C1 segment of cervical spinal cord (tissue), 14 donors: ENCODE data around the gene NUDCD3.
"Not testable (repeated sequence)": the region's sequence is repeated elsewhere in the genome, so short reads cannot be mapped to it uniquely, and the experiment has no call there.

Source experiments
- DNase-seq, 14 donors: peaks; one replicate each; lab custom pipeline; 2025; lab: John Stamatoyannopoulos, UW

The NUDCD3 gene

GRCh38 chr7:44518761-44519160 lies 28.3 kb upstream of the NUDCD3 start:
- DNase-seq: no peak

GRCh38 chr7:44517175-44517574 lies 26.7 kb upstream of the NUDCD3 start:
- DNase-seq: no peak

GRCh38 chr7:44515590-44516268 lies 25.3 kb upstream of the NUDCD3 start:
- no peak for DNase-seq

GRCh38 chr7:44512736-44513135 lies 22.3 kb upstream of the NUDCD3 start:
- DNase-seq: no peak

GRCh38 chr7:44511863-44512468 lies 21.5 kb upstream of the NUDCD3 start:
- no peak for DNase-seq

GRCh38 chr7:44511236-44511635 lies 20.8 kb upstream of the NUDCD3 start:
- no peak for DNase-seq

GRCh38 chr7:44508328-44509030 lies 18.0 kb upstream of the NUDCD3 start:
- no peak for DNase-seq

- DNase-seq: not testable (repeated sequence)
Observed at GRCh38 chr7:44506592-44507288, 16.3 kb upstream of the NUDCD3 start.

GRCh38 chr7:44505595-44505994 lies 15.1 kb upstream of the NUDCD3 start:
- DNase-seq: no peak

GRCh38 chr7:44498230-44498954 lies 7.9 kb upstream of the NUDCD3 start:
- DNase-seq: no peak

- no peak for DNase-seq
Observed at GRCh38 chr7:44497155-44498027, 6.9 kb upstream of the NUDCD3 start.

- no peak for DNase-seq
Observed at GRCh38 chr7:44496385-44496784, 5.9 kb upstream of the NUDCD3 start.

- DNase-seq: no peak
Observed at GRCh38 chr7:44494960-44495359, 4.5 kb upstream of the NUDCD3 start.

GRCh38 chr7:44491229-44491628 lies 771 bp upstream of the NUDCD3 start:
- no peak for DNase-seq

GRCh38 chr7:44489955-44490350 lies 505 bp downstream of the NUDCD3 start:
- DNase-seq: no peak

GRCh38 chr7:44488955-44489354 lies 1.5 kb downstream of the NUDCD3 start:
- DNase-seq: no peak

- no peak for DNase-seq
Observed at GRCh38 chr7:44486693-44487092, 3.8 kb downstream of the NUDCD3 start.

GRCh38 chr7:44486001-44486400 lies 4.5 kb downstream of the NUDCD3 start:
- no peak for DNase-seq

GRCh38 chr7:44484482-44485313 lies 5.8 kb downstream of the NUDCD3 start:
- DNase-seq: no peak
